ENCODE results near the gene LEMD3.

DNA sequence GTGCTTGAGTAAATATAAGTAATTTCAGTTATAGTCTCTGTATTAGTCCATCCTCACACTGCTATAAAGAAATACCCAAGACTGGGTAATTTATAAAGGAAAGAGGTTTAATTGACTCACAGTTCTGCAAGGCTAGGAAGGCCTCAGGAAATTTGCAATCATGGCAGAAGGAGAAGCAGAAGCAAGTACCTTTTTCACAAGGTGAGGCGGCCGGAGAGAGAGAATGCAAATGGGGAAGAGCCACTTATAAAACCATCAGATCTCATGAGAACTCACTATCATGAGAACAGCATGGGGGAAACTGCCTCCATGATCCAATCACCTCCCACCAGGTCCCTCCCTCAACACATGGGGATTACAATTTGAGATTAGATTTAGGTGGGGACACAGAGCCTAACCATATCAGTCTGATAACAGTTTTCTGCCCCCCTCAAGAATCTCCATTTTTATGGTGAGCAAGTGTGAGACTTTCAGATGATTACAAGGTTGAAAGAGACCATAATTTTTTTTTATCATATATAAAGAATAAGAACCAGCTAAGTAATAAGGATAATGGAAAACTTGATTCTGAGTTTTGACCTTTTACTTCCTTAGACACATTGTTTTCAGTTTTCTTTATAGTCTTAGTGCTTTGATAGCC lies 35.6 kb downstream of the LEMD3 start:
- TF ChIP-seq EP300 (IDR thresholded peaks at IDR 0.05; ENCODE audit: borderline replicate concordance in 1 of 2, low read depth in 1 of 2, low read length in 1 of 2) (no peak), GATA2 (CRISPR knock-in tag; IDR thresholded peaks at IDR 0.05) (no peak), MXI1 (IDR thresholded peaks at IDR 0.05; ENCODE audit: low read depth, low read length) (no peak), RFX5 (IDR thresholded peaks at IDR 0.05; ENCODE audit: low read length) (no peak), POLR2AphosphoS5 (IDR thresholded peaks at IDR 0.05; ENCODE audit: low read depth, low read length) (no peak), ELF1 (IDR thresholded peaks at IDR 0.05) (no peak)
- TF ChIP-seq, protein P1, sequence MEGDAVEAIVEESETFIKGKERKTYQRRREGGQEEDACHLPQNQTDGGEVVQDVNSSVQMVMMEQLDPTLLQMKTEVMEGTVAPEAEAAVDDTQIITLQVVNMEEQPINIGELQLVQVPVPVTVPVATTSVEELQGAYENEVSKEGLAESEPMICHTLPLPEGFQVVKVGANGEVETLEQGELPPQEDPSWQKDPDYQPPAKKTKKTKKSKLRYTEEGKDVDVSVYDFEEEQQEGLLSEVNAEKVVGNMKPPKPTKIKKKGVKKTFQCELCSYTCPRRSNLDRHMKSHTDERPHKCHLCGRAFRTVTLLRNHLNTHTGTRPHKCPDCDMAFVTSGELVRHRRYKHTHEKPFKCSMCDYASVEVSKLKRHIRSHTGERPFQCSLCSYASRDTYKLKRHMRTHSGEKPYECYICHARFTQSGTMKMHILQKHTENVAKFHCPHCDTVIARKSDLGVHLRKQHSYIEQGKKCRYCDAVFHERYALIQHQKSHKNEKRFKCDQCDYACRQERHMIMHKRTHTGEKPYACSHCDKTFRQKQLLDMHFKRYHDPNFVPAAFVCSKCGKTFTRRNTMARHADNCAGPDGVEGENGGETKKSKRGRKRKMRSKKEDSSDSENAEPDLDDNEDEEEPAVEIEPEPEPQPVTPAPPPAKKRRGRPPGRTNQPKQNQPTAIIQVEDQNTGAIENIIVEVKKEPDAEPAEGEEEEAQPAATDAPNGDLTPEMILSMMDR (IDR thresholded peaks at IDR 0.05) = no peak
- TF ChIP-seq, protein P2, sequence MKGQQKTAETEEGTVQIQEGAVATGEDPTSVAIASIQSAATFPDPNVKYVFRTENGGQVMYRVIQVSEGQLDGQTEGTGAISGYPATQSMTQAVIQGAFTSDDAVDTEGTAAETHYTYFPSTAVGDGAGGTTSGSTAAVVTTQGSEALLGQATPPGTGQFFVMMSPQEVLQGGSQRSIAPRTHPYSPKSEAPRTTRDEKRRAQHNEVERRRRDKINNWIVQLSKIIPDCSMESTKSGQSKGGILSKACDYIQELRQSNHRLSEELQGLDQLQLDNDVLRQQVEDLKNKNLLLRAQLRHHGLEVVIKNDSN (IDR thresholded peaks at IDR 0.05; ENCODE audit: borderline replicate concordance, low read depth) = no peak
- TF ChIP-seq, protein P3, sequence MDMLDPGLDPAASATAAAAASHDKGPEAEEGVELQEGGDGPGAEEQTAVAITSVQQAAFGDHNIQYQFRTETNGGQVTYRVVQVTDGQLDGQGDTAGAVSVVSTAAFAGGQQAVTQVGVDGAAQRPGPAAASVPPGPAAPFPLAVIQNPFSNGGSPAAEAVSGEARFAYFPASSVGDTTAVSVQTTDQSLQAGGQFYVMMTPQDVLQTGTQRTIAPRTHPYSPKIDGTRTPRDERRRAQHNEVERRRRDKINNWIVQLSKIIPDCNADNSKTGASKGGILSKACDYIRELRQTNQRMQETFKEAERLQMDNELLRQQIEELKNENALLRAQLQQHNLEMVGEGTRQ (IDR thresholded peaks at IDR 0.05; ENCODE audit: borderline replicate concordance, low read depth, low read length) = no peak

Data from SK-N-SH (cell line).